ENCODE data around the gene UBQLN3.

UBQLN3 gene

DNA sequence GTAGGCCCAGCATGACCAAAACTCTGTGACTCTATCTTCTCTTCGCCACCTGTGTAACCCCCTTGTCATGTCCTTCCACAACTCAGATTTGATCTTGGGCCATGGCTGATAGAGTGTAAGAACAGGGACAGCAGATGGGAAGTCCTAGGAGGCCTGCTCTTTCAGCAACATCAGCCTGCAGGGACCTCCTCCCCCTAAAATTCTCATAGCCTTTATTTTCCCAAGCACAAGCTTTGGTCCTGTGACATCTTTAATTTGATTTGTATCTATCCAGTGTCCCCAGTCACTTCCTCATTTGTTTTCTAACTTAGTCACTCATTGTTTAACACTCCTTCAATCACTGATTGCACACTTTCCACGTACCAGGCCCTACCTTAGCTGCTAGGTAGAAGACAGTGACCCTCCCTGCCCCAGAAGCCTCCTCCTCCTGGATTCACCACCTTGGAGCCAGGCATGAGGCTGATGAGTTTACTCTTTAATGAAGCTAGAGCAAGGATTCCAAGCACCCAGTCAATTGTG is 5.3 kb downstream of the UBQLN3 start:
- no peak for DNase-seq

DNA sequence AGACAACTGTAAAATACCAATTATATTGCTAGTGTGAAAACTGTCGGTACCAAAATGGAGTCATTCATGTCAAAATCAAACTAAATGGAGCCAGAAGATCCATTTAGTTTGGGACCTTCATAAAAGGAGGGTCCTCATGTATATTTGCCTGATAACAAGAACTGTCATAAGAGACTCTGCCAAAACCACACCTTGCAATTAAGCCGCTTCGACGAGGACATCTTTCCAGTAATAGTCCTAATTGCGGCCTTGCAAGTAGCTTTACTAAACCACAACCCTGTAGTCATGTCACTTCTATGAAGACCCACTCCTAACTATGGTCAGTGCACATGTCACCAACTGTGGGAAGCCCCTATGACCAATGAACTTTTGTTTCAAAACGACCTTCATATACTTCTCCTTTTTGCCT is 9.4 kb downstream of the UBQLN3 start:
- no peak for DNase-seq

DNA sequence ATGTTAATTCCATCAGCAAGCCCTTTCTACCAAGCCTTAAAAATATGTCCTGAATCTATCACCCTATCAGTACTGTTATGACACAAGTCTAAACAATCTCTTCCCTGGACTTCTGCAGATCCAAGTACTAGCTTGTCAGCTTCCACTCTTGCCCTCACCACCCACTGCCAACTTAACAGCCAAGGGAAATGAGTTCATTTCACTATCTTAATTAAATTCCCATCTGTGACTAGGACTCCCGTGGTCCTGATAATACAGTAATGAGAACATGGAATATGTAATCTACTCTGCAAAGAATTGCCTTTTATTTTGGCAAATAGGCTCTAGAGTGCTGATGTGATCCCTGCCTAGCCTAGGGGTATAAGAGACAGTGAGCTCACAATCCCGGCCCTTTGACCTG is 10.1 kb downstream of the UBQLN3 start:
- DNase-seq: no peak

DNA sequence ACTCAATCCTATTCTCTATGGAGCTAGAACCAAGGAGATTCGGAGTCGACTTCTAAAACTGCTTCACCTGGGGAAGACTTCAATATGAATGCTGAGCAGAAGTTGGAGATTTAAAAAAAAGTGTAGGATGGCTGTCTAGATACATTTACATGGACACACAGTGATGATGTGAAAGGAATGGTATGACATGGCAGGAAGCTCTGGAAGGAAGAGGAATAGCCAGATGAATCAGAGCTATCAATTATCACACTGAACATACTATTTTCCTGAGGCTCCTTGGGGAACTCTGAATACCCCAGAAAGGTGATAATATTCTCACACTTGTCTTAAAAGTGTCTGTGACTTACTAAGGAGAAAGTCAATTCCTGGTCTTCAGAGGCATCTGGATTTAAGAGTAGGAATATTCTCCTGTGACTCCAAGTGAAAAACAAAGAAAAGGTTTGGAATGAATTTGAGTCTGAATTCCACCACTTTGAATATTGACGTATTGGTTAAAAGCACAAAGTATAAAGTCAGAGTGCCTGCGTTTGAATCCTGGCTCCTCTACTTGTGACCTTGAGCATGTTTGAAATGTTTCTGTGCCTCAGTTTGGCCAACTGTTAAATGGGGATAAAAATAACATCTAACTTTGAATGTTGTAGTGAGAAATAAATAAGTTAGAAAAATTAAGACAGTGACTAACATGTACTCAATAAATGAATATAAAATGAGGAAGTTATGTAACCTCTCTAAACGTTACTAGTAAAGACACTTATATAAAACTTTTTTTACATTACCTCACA is 20.0 kb downstream of the UBQLN3 start:
- DNase-seq: no peak

DNA sequence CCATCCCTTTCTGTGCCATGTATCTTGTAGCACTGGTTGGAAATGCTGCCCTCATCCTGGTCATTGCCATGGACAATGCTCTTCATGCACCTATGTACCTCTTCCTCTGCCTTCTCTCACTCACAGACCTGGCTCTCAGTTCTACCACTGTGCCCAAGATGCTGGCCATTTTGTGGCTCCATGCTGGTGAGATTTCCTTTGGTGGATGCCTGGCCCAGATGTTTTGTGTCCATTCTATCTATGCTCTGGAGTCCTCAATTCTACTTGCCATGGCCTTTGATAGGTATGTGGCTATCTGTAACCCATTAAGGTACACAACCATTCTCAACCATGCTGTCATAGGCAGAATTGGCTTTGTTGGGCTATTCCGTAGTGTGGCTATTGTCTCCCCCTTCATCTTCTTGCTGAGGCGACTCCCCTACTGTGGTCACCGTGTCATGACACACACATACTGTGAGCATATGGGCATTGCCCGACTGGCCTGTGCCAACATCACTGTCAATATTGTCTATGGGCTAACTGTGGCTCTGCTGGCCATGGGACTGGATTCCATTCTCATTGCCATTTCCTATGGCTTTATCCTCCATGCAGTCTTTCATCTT is 20.9 kb downstream of the UBQLN3 start:
- DNase-seq: no peak

DNA sequence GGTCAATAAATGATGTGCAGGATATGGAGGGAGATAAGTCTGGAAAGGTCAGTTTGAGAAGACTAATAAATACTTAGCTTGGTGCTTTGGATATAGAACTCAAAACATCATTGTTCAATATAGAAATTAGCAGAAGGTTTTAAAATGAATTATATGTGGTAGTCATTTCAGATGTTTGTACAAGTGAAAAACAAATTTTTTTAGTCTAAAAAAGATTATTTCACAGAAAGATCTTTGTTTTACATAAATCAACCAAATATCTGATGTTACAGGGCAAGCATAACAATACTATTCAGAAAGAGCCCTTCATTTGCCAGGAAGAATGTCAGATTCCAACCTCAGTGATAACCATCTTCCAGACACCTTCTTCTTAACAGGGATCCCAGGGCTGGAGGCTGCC is 21.4 kb downstream of the UBQLN3 start, which contains the start of gene OR52D1:
OR52D1 (plus strand) TSS at position 301 of the 400 bp plus-strand sequence; CDS start at position 323, 22 bp downstream.
- DNase-seq: no peak

DNA sequence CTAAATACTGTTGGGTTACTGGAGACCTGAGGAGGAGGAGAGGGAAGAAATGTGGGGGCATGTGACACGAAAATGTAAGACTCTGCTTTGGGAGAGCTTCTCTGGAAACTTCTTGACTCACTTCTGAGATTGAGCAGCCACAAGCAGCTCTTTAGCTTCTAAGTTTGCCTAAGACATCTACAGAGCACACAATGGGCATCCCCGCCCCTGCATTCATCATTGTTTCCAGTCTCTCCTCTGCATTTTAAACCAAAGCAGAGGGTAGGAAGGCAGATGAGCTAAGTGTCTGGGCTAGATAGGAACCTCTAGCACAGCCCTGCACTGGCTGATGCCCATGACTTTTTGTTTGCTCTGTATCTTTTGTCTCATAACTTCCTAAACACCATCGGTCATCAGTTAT is 23.3 kb downstream of the UBQLN3 start:
- DNase-seq: no peak

DNA sequence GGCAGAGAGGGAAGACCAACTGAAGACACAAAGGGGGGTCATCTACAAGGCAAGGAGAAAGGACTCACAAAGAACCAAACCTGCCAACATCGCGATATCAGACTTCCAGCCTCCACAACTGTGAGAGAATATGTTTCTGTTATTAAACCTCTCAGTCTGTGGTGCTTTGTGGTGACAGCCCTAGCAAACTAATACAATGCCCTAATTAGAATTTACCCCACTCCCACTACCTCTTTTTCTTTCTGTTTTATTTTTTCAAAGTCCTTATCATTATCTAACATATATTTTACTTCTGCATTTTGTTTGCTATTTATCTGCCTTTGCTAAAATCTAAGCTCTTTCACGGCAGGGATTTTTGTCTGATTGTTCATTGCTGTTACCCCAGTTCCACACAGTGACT is 23.8 kb downstream of the UBQLN3 start:
- no peak for DNase-seq

DNA sequence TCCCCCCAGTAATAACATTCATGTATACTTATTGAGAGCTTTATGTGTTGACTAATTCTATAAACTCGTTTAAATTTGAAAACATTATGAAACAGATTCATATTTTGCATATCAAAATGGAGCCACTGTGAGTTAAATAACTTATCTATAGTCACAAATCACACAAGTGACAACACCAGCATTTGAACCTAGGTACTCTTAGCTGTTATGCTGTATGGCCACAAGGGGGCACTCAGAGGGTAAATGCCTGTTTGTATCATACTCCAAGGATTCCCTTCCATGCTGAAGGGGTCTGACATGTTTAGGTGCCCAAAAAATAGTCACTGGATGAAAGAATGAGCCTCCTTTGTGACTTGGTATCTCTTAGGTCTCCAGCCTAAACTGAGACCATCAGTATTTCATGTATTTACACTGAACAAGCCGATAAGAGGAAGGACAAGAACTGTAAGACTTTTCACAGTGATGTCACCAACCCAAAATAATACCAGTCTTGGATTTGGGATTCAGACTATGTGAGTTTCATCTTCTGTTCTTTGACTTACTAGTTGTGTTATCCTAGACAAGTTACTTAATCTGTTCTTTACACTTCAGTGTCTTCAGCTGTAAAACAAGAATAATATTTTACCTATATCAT is 33.5 kb downstream of the UBQLN3 start:
- DNase-seq: no peak

DNA sequence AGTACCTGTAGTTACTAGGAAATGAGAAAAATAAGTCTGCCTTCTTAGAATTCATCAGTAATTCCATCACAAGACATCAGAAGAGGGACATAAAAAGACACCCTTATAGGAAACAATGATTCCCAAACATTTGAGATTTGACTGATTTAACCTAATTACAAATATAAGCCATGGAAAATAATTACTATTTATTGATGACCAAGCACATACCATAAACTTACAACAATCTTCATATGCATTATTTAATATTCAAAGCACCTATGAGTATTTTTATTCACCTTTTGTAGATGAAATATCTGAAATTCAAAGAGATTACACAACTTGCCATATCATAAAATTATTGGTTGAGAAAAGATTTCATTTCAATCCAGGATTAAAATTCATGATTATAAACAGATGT is 35.8 kb downstream of the UBQLN3 start:
- DNase-seq: no peak

DNA sequence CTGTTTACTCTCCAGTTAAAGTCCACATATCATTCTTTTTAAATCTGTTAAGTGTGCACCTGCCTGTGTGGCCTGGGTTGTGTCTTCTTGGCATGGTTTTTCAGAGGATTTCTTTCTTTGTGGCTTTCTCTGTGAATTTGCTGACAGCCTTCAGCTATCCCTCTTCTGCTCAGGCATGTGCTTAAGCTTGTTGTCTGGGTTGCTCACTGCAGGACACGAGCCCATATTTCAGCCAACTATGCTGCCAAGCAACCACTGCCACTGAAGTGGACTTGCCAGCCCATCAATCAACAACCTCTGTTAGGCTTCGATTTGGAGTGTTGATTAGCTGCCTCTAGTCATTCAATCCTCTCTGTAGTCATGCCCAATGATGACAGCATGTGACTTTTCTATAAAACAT is 42.2 kb downstream of the UBQLN3 start:
- DNase-seq: no peak

DNA sequence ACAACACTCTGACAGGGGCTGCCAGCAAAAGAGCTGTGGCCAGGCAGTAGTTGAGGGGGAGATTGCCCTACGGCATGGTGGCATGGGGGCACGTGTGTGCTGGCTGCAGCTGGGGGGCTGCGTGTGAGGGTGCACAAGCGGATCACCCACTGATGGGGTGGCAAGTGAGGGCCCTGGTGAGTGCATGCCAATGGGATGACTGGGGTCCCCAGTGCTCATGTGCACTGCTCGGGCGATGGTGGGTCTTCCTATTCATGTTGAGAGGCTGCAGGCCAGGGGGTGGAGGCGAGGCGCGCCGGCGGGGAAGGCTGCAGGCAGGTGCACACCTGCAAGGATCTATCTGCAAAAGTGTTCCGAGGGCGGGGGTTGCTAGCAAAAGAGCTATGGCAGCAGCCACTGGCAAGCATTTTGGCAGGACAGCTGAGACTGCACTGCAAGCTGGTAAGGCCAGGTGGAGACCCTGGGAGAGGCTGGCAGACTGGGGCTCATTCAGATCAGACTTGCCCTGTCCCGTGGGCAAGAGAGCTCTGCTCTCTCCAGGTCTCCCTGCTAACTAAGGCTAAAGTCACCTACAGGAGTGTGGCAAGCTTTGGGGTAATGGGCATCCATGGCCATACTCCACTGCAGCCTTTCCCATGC is 48.7 kb downstream of the UBQLN3 start:
- DNase-seq: no peak

All from activated T-cell treated with anti-CD3 and anti-CD28 coated beads, Interleukin-2, amount 50 U/mL, for 1 hour (primary cell).